H1 (cell line): ENCODE data around the gene TUBE1. TPM values are rescaled to one million over a fixed set of nuclear protein-coding genes. Genes with fewer than 3 reads are reported as not detected.

ENCODE experiments used
- ASH2L ChIP-seq: fragments of 200-600, 300-600 bp; sonication (generic); IDR thresholded peaks from one replicate; pipeline ENCODE4 v1.7.1; 2017; ENCODE audit warnings: low read length
- ATF2 ChIP-seq: IDR thresholded peaks from 2 replicates; pipeline ENCODE4 v1.6.1; 2012; ENCODE audit warnings: low read length, inconsistent platforms
- CREB1 ChIP-seq: IDR thresholded peaks from 2 replicates; pipeline ENCODE4 v1.6.1; 2012; ENCODE audit warnings: inconsistent platforms
- SIRT6 ChIP-seq: IDR thresholded peaks from one replicate; pipeline ENCODE4 v1.7.1; 2012; ENCODE audit warnings: low read length, inconsistent platforms
- polyA plus RNA-seq, 7 experiments: library from polyadenylated mRNA; depleted of rRNA in 3 of 7; stranded (reverse) in 5 of 7; unstranded in 2 of 7; fragments of >200 nt in 5 of 7; fragments of 200-250 nt in 2 of 7; gene quantifications; 1 replicate in 5 of 7; 2 replicates in 1 of 7; 4 replicates in 1 of 7; pipeline versions ENCODE4 v1.2.1 to v1.2.3, GENCODE V29; 2011 to 2013; ENCODE audit warnings: missing spikeins in 2 of 7, mixed read lengths in 2 of 7
- total RNA-seq: library from RNA; stranded (reverse); fragmentation: NEBNext Ultra II Directional; extraction: Animal tissue kit (Norgen Biotek cat#: 25700); gene quantifications from 2 replicates; pipeline ENCODE4 v1.2.1, GENCODE V29; 2021

TUBE1 gene
- total and polyA plus RNA-seq, 2 of the 8 experiments (the other 6 are each of a cell fraction or from before 2014, with no cell fraction given): 8.0 to 15.9 TPM

- TF ChIP-seq ATF2: no peak
- TF ChIP-seq SIRT6: no peak
- TF ChIP-seq ASH2L: no peak
- TF ChIP-seq CREB1: no peak
These were observed 64.5 kb downstream of the TUBE1 start (continued) for GRCh38 chr6:112022749-112023148.
